ENCODE results near the gene GABBR2. TPM values are rescaled to one million over a fixed set of nuclear protein-coding genes. Genes with fewer than 3 reads are reported as not detected.

GABBR2 gene
- total and polyA plus RNA-seq, 9 of the 15 experiments (the other 6 are each of a cell fraction or from before 2014, with no cell fraction given), result 0.15 to 1.9 (median 0.32) TPM

DNA sequence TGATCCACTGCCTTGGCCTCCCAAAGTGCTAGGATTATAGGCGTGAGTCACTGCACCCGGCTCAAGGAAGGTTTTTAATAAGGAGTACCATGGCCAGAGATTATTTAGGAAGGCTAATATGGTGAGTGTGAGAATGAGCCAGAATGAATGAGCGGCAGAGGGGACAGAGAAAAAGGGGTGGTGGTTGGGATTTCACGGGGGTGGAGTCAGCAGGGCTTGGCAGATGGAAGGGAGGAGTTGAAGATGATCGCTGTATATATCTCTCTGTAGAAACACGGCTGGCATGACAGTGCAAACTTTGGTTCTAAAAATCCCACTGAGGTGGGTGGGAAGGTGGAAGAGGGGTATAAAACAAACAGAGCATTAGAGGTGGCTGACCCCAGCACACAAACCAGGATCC is 276.6 kb downstream of the GABBR2 start (continued):
- peak; percentile 28; the same call in 1 of the 2 replicates for TF ChIP-seq NFE2L1 (tag; IDR thresholded peaks at IDR 0.05; ENCODE audit: borderline replicate concordance, low read depth)

DNA sequence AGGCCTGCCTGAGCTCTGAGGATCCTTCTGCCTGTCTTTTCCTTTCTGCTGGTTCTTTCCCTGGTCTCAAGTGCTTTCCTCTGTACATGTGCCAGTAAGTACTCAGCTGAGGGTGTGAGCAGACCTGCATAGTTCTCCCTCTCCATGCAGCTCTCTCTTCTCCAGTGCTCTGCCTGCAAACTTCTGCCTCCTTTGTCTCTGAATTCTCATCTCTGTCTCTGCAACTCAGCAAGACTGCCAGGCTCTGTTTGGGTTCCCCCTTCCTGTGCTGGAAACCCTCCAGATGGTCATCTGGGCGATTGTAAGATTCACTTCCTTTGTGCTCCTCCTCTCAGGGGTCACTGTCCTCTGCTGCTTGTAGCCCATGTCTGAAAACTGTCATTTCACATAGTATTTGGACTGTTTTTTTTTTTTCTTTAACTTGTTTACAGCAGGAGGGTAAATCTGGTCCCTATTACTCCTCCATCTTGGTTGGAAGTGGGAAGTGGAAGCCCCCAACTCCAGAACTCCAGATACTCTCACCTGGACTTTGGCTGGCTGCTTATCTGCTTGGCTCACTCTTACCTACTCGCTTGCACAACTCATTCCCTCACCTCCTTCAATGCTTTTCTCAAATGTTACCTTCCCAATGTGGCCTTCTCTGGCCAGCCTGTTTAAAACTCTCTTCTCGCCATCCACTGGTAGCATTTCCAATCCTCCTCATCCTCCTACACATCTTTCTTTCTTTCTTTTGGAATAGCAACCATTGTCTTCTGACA is 278.0 kb downstream of the GABBR2 start:
- FAIRE-seq (peak; percentile 23), ATAC-seq (peak; percentile 44), DNase-seq (ENCODE audit: extremely low read depth in 1 of 4, low spot score in 3 of 4) (peak in 1 of 4 experiments; percentile 55)
- Histone ChIP-seq H3K79me2 (ENCODE audit: control insufficient read depth, insufficient read depth, low read length) (no peaks in the 10 kb centered on the region), H3K9me3 (replicated peaks; ENCODE audit: control insufficient read depth, insufficient read depth, low read depth, low read length) (no peaks in the 10 kb centered on the region), H3K27ac (ENCODE audit: extremely low read depth, low read depth, low read length) (peak overlapping the region; percentile 31; the same call in 2 of the 3 replicates), H3K36me3 (ENCODE audit: control insufficient read depth, insufficient read depth, low read length) (no peaks in the 10 kb centered on the region), H3K27me3 (ENCODE audit: control insufficient read depth in 2 of 2, insufficient read depth in 2 of 2, low read length in 2 of 2) (no peaks in the 10 kb centered on the region), H4K20me1 (replicated peaks; ENCODE audit: control insufficient read depth, insufficient read depth, low read length) (no peaks in the 10 kb centered on the region), H3K4me1 (replicated peaks in 1 of 2; ENCODE audit: control insufficient read depth in 2 of 2, insufficient read depth in 2 of 2, low read length in 2 of 2) (peaks cover 13 to 31% of the 10 kb centered on the region in 2 experiments; a peak in 4 of 5 replicates), H3K9me1 (ENCODE audit: control insufficient read depth, insufficient read depth, low read length) (no peaks in the 10 kb centered on the region), H3K4me2 (ENCODE audit: insufficient read depth, low read length) (peak overlapping the region; percentile 6; the same call in 1 of the 2 replicates), H3K9ac (ENCODE audit: insufficient read depth in 1 of 2, low read depth in 2 of 2, low read length in 2 of 2) (peak overlapping the region; percentile 26 to 57; a peak in 2 of 4 replicates), H3K4me3 (no peak overlapping the region), H2AFZ (ENCODE audit: low read depth, low read length) (peak overlapping the region; percentile 85)
- intact Hi-C loops (cut with micrococcal nuclease) (no loop called here), in situ Hi-C loops (cut with MboI) (no loop called here)
- no TSS peak for BruUV-seq (replicated peaks)
- WGBS (ENCODE audit: insufficient coverage, low coverage, missing lambda C conversion rate), result 34% methylated on average over 3 of the region's 3 CpGs
- POLR2A ChIA-PET, result interaction anchor here (0.6 to 1.5 kb wide), 3 partner anchors 10 to 76 kb away, joined by 3 read pairs; no protein-coding TSS in a partner anchor
- CTCF ChIA-PET (ENCODE audit: low intra/inter-chr PET ratio), result no interaction called here
- TF ChIP-seq MTA2 (IDR thresholded peaks at IDR 0.05; ENCODE audit: low read depth) (no peak), ZBTB17 (CRISPR knock-in tag; IDR thresholded peaks at IDR 0.05) (no peak), NELFE (IDR thresholded peaks at IDR 0.05; ENCODE audit: insufficient read depth, insufficient read length) (no peak), ZNF561 (CRISPR knock-in tag; conservative IDR thresholded peaks at IDR 0.05) (no peak), SNRNP70 (optimal IDR thresholded peaks at IDR 0.05; ENCODE audit: low read depth, low read length) (no peak), BACH1 (tag; IDR thresholded peaks at IDR 0.05) (no peak), ZKSCAN1 (IDR thresholded peaks at IDR 0.05; ENCODE audit: low read depth, low read length) (no peak), ZEB2 (IDR thresholded peaks at IDR 0.05) (peak; percentile 37; the same call in 1 of the 2 replicates), IFI16 (CRISPR knock-in tag; IDR thresholded peaks at IDR 0.05) (no peak)
- TF ChIP-seq, protein P1, sequence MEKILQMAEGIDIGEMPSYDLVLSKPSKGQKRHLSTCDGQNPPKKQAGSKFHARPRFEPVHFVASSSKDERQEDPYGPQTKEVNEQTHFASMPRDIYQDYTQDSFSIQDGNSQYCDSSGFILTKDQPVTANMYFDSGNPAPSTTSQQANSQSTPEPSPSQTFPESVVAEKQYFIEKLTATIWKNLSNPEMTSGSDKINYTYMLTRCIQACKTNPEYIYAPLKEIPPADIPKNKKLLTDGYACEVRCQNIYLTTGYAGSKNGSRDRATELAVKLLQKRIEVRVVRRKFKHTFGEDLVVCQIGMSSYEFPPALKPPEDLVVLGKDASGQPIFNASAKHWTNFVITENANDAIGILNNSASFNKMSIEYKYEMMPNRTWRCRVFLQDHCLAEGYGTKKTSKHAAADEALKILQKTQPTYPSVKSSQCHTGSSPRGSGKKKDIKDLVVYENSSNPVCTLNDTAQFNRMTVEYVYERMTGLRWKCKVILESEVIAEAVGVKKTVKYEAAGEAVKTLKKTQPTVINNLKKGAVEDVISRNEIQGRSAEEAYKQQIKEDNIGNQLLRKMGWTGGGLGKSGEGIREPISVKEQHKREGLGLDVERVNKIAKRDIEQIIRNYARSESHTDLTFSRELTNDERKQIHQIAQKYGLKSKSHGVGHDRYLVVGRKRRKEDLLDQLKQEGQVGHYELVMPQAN (IDR thresholded peaks at IDR 0.05; ENCODE audit: borderline replicate concordance), result no peak
- TF ChIP-seq, protein P2, sequence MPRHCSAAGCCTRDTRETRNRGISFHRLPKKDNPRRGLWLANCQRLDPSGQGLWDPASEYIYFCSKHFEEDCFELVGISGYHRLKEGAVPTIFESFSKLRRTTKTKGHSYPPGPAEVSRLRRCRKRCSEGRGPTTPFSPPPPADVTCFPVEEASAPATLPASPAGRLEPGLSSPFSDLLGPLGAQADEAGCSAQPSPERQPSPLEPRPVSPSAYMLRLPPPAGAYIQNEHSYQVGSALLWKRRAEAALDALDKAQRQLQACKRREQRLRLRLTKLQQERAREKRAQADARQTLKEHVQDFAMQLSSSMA (CRISPR knock-in tag; IDR thresholded peaks at IDR 0.05), result no peak
- TF ChIP-seq, protein P3, sequence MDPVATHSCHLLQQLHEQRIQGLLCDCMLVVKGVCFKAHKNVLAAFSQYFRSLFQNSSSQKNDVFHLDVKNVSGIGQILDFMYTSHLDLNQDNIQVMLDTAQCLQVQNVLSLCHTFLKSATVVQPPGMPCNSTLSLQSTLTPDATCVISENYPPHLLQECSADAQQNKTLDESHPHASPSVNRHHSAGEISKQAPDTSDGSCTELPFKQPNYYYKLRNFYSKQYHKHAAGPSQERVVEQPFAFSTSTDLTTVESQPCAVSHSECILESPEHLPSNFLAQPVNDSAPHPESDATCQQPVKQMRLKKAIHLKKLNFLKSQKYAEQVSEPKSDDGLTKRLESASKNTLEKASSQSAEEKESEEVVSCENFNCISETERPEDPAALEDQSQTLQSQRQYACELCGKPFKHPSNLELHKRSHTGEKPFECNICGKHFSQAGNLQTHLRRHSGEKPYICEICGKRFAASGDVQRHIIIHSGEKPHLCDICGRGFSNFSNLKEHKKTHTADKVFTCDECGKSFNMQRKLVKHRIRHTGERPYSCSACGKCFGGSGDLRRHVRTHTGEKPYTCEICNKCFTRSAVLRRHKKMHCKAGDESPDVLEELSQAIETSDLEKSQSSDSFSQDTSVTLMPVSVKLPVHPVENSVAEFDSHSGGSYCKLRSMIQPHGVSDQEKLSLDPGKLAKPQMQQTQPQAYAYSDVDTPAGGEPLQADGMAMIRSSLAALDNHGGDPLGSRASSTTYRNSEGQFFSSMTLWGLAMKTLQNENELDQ (CRISPR knock-in tag; IDR thresholded peaks at IDR 0.05; ENCODE audit: borderline replicate concordance), result no peak
- TF ChIP-seq, protein P4, sequence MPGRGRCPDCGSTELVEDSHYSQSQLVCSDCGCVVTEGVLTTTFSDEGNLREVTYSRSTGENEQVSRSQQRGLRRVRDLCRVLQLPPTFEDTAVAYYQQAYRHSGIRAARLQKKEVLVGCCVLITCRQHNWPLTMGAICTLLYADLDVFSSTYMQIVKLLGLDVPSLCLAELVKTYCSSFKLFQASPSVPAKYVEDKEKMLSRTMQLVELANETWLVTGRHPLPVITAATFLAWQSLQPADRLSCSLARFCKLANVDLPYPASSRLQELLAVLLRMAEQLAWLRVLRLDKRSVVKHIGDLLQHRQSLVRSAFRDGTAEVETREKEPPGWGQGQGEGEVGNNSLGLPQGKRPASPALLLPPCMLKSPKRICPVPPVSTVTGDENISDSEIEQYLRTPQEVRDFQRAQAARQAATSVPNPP (IDR thresholded peaks at IDR 0.05; ENCODE audit: borderline replicate concordance, insufficient read depth, insufficient read length), result no peak

Measured in K562 (cell line).